Mammary epithelial cell (primary cell): ENCODE results near the gene OTC.

Experiments
- EZH2 ChIP-seq: IDR thresholded peaks from 2 replicates; pipeline ENCODE4 v1.6.1; 2012; ENCODE audit warnings: low read length, inconsistent platforms, borderline replicate concordance
- TF ChIP-seq, protein P1 (sequence below), 2 donors: IDR thresholded peaks in 1 of 2; conservative IDR thresholded peaks in 1 of 2; 2 replicates each; pipeline ENCODE4 v1.5.1; 2011 to 2012; ENCODE audit warnings: inconsistent platforms in 2 of 2, low read length in 2 of 2, mild to moderate bottlenecking in 2 of 2, control low read depth in 1 of 2, low read depth in 1 of 2; ENCODE audit not compliant: insufficient read depth in 1 of 2; ENCODE audit errors: extremely low read depth in 1 of 2

DNA sequence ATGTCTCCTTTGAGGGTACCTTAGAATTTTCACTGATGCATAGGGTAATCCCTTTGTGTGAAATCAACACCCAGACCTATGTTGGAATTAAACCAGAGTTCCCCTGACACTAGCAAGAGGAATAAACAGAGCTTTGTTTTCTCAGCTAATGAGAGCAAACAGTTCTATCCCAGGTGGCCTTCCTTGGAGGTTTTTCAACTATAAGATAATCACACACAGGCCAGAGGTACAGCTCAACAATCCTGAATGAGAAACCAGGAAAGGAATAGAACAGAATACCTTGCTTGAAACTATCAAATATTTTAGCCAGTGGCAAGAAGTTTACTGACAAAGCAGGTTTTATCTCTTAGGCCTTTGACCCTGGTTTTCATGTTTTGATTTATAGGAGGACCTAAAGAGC is 100.2 kb downstream of the OTC start:
- TF ChIP-seq, protein P1, sequence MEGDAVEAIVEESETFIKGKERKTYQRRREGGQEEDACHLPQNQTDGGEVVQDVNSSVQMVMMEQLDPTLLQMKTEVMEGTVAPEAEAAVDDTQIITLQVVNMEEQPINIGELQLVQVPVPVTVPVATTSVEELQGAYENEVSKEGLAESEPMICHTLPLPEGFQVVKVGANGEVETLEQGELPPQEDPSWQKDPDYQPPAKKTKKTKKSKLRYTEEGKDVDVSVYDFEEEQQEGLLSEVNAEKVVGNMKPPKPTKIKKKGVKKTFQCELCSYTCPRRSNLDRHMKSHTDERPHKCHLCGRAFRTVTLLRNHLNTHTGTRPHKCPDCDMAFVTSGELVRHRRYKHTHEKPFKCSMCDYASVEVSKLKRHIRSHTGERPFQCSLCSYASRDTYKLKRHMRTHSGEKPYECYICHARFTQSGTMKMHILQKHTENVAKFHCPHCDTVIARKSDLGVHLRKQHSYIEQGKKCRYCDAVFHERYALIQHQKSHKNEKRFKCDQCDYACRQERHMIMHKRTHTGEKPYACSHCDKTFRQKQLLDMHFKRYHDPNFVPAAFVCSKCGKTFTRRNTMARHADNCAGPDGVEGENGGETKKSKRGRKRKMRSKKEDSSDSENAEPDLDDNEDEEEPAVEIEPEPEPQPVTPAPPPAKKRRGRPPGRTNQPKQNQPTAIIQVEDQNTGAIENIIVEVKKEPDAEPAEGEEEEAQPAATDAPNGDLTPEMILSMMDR (conservative IDR thresholded peaks at IDR 0.05 in 1 of 2, IDR thresholded peaks at IDR 0.05 in 1 of 2; ENCODE audit: extremely low read depth in 1 of 2, insufficient read depth in 1 of 2, low read depth in 1 of 2, low read length in 2 of 2), result no peak
- TF ChIP-seq EZH2, result no peak
